Neural cell (in vitro differentiated cells): ENCODE results near the gene SNRPD2. TPM values are rescaled to one million over a fixed set of nuclear protein-coding genes. Genes with fewer than 3 reads are reported as not detected.

Experiments used
- H2AFZ ChIP-seq: fragments of 200-600, 300-800 bp; sonication (generic), shearing (Covaris generic); 2 replicates; pipeline ENCODE4 v1.6.0; 2014; ENCODE audit warnings: low read depth, mild to moderate bottlenecking, antibody characterized with exemption, low read length, moderate library complexity
- H3F3A ChIP-seq: fragments of 200-600 bp; shearing (Covaris generic); 2 replicates; pipeline ENCODE4 v1.6.1; 2016; ENCODE audit warnings: mild to moderate bottlenecking, moderate library complexity, mixed read lengths, antibody characterized with exemption, low read length; ENCODE audit not compliant: insufficient read depth, poor library complexity, severe bottlenecking
- H3K27ac ChIP-seq: fragments of 200-600, 300-800 bp; sonication (generic), shearing (Covaris generic); 2 replicates; pipeline ENCODE4 v1.5.1; 2014; ENCODE audit warnings: mild to moderate bottlenecking, low read length, moderate library complexity
- H3K27me3 ChIP-seq: fragments of 300-800, 200-600 bp; sonication (generic), shearing (Covaris generic); 2 replicates; pipeline ENCODE4 v1.6.0; 2014; ENCODE audit warnings: mild to moderate bottlenecking, low read depth, low read length, moderate library complexity; ENCODE audit not compliant: insufficient read depth
- H3K36me3 ChIP-seq: fragments of 300-800, 200-600 bp; sonication (generic), shearing (Covaris generic); 2 replicates; pipeline ENCODE4 v1.5.1; 2014; ENCODE audit warnings: mild to moderate bottlenecking, antibody characterized with exemption, low read length, moderate library complexity; ENCODE audit not compliant: insufficient read depth
- H3K4me2 ChIP-seq: fragments of 300-800, 200-600 bp; sonication (generic), shearing (Covaris generic); 2 replicates; pipeline ENCODE4 v1.6.0; 2014; ENCODE audit warnings: mild to moderate bottlenecking, low read length
- H3K4me3 ChIP-seq: fragments of 300-800, 200-600 bp; sonication (generic), shearing (Covaris generic); 2 replicates; pipeline ENCODE4 v1.5.1; 2014; ENCODE audit warnings: mild to moderate bottlenecking, low read length, moderate library complexity
- H3K79me2 ChIP-seq: fragments of 200-600 bp; shearing (Covaris generic); replicated peaks from 2 replicates; pipeline ENCODE4 v1.6.0; 2014; ENCODE audit warnings: mild to moderate bottlenecking, low read length, moderate library complexity; ENCODE audit not compliant: insufficient read depth
- H3K9ac ChIP-seq: fragments of 300-800, 200-600 bp; sonication (generic), shearing (Covaris generic); 2 replicates; pipeline ENCODE4 v1.6.1; 2016; ENCODE audit warnings: mild to moderate bottlenecking, low read length, mixed read lengths
- H3K9me2 ChIP-seq: fragments of 200-600 bp; shearing (Covaris generic); 2 replicates; pipeline ENCODE4 v1.6.1; 2016; ENCODE audit warnings: mild to moderate bottlenecking, low read length, mixed read lengths; ENCODE audit not compliant: insufficient read depth
- H3K9me3 ChIP-seq: fragments of 200-600, 300-800 bp; sonication (generic), shearing (Covaris generic); 2 replicates; pipeline ENCODE4 v1.6.1; 2016; ENCODE audit warnings: mild to moderate bottlenecking, mixed run types, low read length, moderate library complexity, mixed read lengths
- H4K20me1 ChIP-seq: fragments of 200-600 bp; shearing (Covaris generic); 2 replicates; pipeline ENCODE4 v1.6.1; 2016; ENCODE audit warnings: mild to moderate bottlenecking, mixed run types; ENCODE audit not compliant: insufficient read depth
- CTCF ChIP-seq: fragments of 450-650 bp; IDR thresholded peaks from 2 replicates; pipeline ENCODE4 v1.5.1; 2014; ENCODE audit warnings: antibody characterized with exemption, mild to moderate bottlenecking, moderate library complexity; ENCODE audit not compliant: poor library complexity, severe bottlenecking
- EP300 ChIP-seq: fragments of 450-650 bp; conservative IDR thresholded peaks from 2 replicates; pipeline ENCODE4 v1.6.1; 2014; ENCODE audit warnings: antibody characterized with exemption, mild to moderate bottlenecking, moderate library complexity; ENCODE audit not compliant: poor library complexity, severe bottlenecking
- EZH2 ChIP-seq: fragments of 200-600, 300-800 bp; shearing (Covaris generic), sonication (generic); IDR thresholded peaks from 2 replicates; pipeline ENCODE4 v1.6.1; 2014; ENCODE audit warnings: antibody characterized with exemption, low read length, borderline replicate concordance, mild to moderate bottlenecking; ENCODE audit not compliant: insufficient read depth, poor library complexity, severe bottlenecking
- MXI1 ChIP-seq: fragments of 450-650 bp; conservative IDR thresholded peaks from 2 replicates; pipeline ENCODE4 v1.6.1; 2014; ENCODE audit warnings: antibody characterized with exemption, mild to moderate bottlenecking; ENCODE audit not compliant: poor library complexity, severe bottlenecking
- POLR2AphosphoS5 ChIP-seq: IDR thresholded peaks from 2 replicates; pipeline ENCODE4 v1.6.1; 2012
- RAD21 ChIP-seq: fragments of 450-650 bp; conservative IDR thresholded peaks from 2 replicates; pipeline ENCODE4 v1.6.1; 2014; ENCODE audit warnings: antibody characterized with exemption, mild to moderate bottlenecking, moderate library complexity
- REST ChIP-seq: IDR thresholded peaks from 2 replicates; pipeline ENCODE4 v1.6.1; 2012; ENCODE audit warnings: borderline replicate concordance
- SMC3 ChIP-seq: fragments of 450-650 bp; conservative IDR thresholded peaks from 2 replicates; pipeline ENCODE4 v1.6.1; 2014; ENCODE audit warnings: antibody characterized with exemption, mild to moderate bottlenecking, moderate library complexity; ENCODE audit not compliant: poor library complexity
- TAF1 ChIP-seq: IDR thresholded peaks from 2 replicates; pipeline ENCODE4 v1.6.1; 2012; ENCODE audit warnings: low read depth
- polyA plus RNA-seq: library from polyadenylated mRNA; depleted of rRNA; stranded (reverse); fragments of >200 nt; gene quantifications from 2 replicates; pipeline ENCODE4 v1.2.3, GENCODE V29; 2014

Gene SNRPD2
- polyA plus RNA-seq, 1 donor from 2014 or later: 372 TPM

- no peaks in the 10 kb centered on the region for H3K79me2 ChIP-seq
- H4K20me1 ChIP-seq: no peaks in the 10 kb centered on the region
- H3K9ac ChIP-seq: peak overlapping the region; percentile 3
- H3K9me3 ChIP-seq: no peaks in the 10 kb centered on the region
- H3K4me2 ChIP-seq: no peak overlapping the region
- H3K27me3 ChIP-seq: peaks cover 10% of the 10 kb centered on the region
- H3K4me3 ChIP-seq: peak overlapping the region; percentile 47
- H3K36me3 ChIP-seq: no peaks in the 10 kb centered on the region
- TF ChIP-seq EZH2: no peak
- no peak for TF ChIP-seq CTCF
- no peak for TF ChIP-seq MXI1
- no peak for TF ChIP-seq SMC3
- no peak for TF ChIP-seq REST
- no peak for TF ChIP-seq EP300
- no peak for TF ChIP-seq TAF1
- no peak for TF ChIP-seq RAD21
- no peak for TF ChIP-seq POLR2AphosphoS5
- no peak overlapping the region for H2AFZ ChIP-seq
- no peak overlapping the region for H3K27ac ChIP-seq
- H3F3A ChIP-seq: no peaks in the 10 kb centered on the region
- H3K9me2 ChIP-seq: no peaks in the 10 kb centered on the region
Observed at GRCh38 chr19:45641274-45642105, 50.3 kb downstream of the SNRPD2 start.

GRCh38 chr19:45640849-45641273, 50.9 kb downstream of the SNRPD2 start:
- H3K9me2 ChIP-seq: no peaks in the 10 kb centered on the region
- no peaks in the 10 kb centered on the region for H4K20me1 ChIP-seq
- peaks cover 10% of the 10 kb centered on the region for H3K27me3 ChIP-seq
- no peaks in the 10 kb centered on the region for H3K36me3 ChIP-seq
- no peak for TF ChIP-seq POLR2AphosphoS5
- H3K9ac ChIP-seq: no peak overlapping the region
- no peaks in the 10 kb centered on the region for H3F3A ChIP-seq
- no peak overlapping the region for H2AFZ ChIP-seq
- no peaks in the 10 kb centered on the region for H3K9me3 ChIP-seq
- H3K4me3 ChIP-seq: no peak overlapping the region
- no peak overlapping the region for H3K4me2 ChIP-seq
- H3K79me2 ChIP-seq: no peaks in the 10 kb centered on the region
- H3K27ac ChIP-seq: no peak overlapping the region
